Measurements from ENCODE around the gene CXorf51A.
"Not testable (repeated sequence)": the region's sequence is repeated elsewhere in the genome, so short reads cannot be mapped to it uniquely, and the experiment has no call there.

CXorf51A gene

DNA sequence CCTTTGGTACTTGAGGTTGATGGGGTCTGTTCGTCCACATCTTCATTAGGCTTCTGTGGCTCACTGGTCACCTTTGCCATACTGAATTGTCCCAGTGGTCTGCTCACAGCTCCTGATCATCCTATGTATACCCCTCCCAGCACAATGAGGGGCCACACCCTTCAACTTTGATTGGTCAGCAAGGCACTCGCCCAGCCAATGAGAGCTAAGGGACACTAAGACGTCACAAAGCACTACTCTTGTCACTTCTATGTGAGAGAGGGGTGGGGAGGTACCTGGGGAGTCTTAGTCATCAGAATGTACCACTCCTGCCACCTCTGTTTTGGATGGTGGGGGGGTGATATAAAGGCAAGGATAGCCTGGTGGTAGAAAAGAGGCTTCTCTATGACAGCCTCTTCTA is at the start of gene CXorf51A:
Gene CXorf51A (minus strand): TSS at position 101 of the 400 bp plus-strand sequence. CDS start 21 bp downstream, at position 80.
- not testable (repeated sequence) for DNase-seq (ENCODE audit: low read depth in 2 of 2)

- DNase-seq (ENCODE audit: low read depth in 2 of 2): no peak
Measured at GRCh38 chrX:146863566-146863965, 49.0 kb upstream of the CXorf51A start.

DNA sequence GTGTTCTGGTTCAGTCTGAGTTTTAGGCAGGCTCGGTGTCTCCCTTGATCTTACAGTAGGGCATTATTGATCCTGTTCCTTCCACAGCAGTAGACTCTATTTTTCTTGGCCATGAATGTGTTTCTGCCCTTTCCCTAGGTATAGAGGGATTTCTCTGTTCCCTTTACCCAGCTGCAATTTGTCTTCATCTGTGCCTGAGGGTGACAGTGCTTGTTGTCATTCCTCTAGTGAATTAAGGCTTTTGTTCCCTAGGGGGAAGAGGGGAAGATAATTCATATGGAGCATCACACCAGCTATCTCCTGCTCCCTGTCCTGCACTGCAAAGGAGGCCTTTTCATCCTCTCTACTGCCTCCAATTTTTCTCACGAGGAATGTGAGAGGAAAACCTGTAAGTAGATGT is 39.7 kb upstream of the CXorf51A start:
- DNase-seq (ENCODE audit: low read depth in 2 of 2): no peak

GRCh38 chrX:146831994-146832393 is 17.4 kb upstream of the CXorf51A start:
- no peak for DNase-seq (ENCODE audit: low read depth in 2 of 2)

DNA sequence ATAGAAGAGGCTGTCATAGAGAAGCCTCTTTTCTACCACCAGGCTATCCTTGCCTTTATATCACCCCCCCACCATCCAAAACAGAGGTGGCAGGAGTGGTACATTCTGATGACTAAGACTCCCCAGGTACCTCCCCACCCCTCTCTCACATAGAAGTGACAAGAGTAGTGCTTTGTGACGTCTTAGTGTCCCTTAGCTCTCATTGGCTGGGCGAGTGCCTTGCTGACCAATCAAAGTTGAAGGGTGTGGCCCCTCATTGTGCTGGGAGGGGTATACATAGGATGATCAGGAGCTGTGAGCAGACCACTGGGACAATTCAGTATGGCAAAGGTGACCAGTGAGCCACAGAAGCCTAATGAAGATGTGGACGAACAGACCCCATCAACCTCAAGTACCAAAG is 5.1 kb downstream of the CXorf51A start, which contains the start of gene CXorf51B:
Gene CXorf51B (plus strand): TSS at position 301 of the 400 bp plus-strand sequence. CDS start 21 bp downstream, at position 322.
- not testable (repeated sequence) for DNase-seq (ENCODE audit: low read depth in 2 of 2)
